CD4-positive, alpha-beta T cell (primary cell): ENCODE data around the gene ANKRD37. TPM values are rescaled to one million over a fixed set of nuclear protein-coding genes. Genes with fewer than 3 reads are reported as not detected.

ENCODE experiments used
- ATAC-seq: fragments of 200-7000 bp; cut with Tn5 transposase; one replicate; pipeline ENCODE4 v1.10.0; 2022; ENCODE audit warnings: mild to moderate bottlenecking; ENCODE audit not compliant: poor library complexity
- CTCF ChIA-PET: fragments of 350-600 bp; sonication (Branson Sonifier 250); formaldehyde crosslinking; loops from one replicate; lab custom pipeline; 2021; ENCODE audit warnings: antibody characterized with exemption, inconsistent platforms; lab: Charles Lee
- POLR2A ChIA-PET: fragments of 350-600 bp; sonication (Branson Sonifier 250); formaldehyde crosslinking; loops from one replicate; lab custom pipeline; 2021; ENCODE audit warnings: antibody characterized with exemption, inconsistent platforms; lab: Charles Lee
- DNase-seq, 14 experiments: peaks; one replicate each; pipeline ENCODE4 v3.0.0-alpha.2; 2013 to 2020; ENCODE audit warnings: mixed read lengths in 2 of 14
- H3K27ac ChIP-seq, 2 donors: one replicate each; pipeline versions ENCODE4 v1.5.1 to v1.7.0; 2013; ENCODE audit warnings: low read length in 2 of 2, low read depth in 1 of 2, mild to moderate bottlenecking in 1 of 2
- H3K27me3 ChIP-seq, 2 experiments: 1 replicate in 1 of 2; 2 replicates in 1 of 2; pipeline versions ENCODE4 v1.6.1 to v1.7.0; 2013; ENCODE audit warnings: low read length in 2 of 2, control low read depth in 1 of 2, mild to moderate bottlenecking in 1 of 2, moderate library complexity in 1 of 2; ENCODE audit not compliant: insufficient read depth in 2 of 2, control insufficient read depth in 1 of 2
- H3K36me3 ChIP-seq: one replicate; pipeline ENCODE4 v1.6.1; 2013; ENCODE audit warnings: low read length, control low read depth; ENCODE audit not compliant: insufficient read depth
- H3K4me1 ChIP-seq: one replicate; pipeline ENCODE4 v1.6.1; 2013; ENCODE audit warnings: low read length, control low read depth; ENCODE audit not compliant: insufficient read depth
- H3K4me3 ChIP-seq: one replicate; pipeline ENCODE4 v1.5.1; 2013; ENCODE audit warnings: mild to moderate bottlenecking, low read length, moderate library complexity
- H3K9me3 ChIP-seq, 2 experiments: 1 replicate in 1 of 2; 2 replicates in 1 of 2; pipeline versions ENCODE4 v1.6.1 to v1.7.0; 2013; ENCODE audit warnings: low read length in 2 of 2, mild to moderate bottlenecking in 2 of 2, control low read depth in 1 of 2, moderate library complexity in 1 of 2; ENCODE audit not compliant: control insufficient read depth in 1 of 2, insufficient read depth in 1 of 2
- H3K27ac Mint-ChIP-seq: one replicate; pipeline ENCODE4 v1.8.0; 2020; ENCODE audit warnings: mixed read lengths
- H3K27me3 Mint-ChIP-seq: one replicate; pipeline ENCODE4 v1.8.0; 2021; ENCODE audit warnings: mixed read lengths
- H3K36me3 Mint-ChIP-seq: one replicate; pipeline ENCODE4 v1.8.0; 2021; ENCODE audit warnings: low read depth, mixed read lengths
- H3K4me1 Mint-ChIP-seq: one replicate; pipeline ENCODE4 v1.8.0; 2021; ENCODE audit warnings: low read depth, mixed read lengths
- H3K4me3 Mint-ChIP-seq: one replicate; pipeline ENCODE4 v1.8.0; 2020; ENCODE audit warnings: mild to moderate bottlenecking, mixed read lengths
- H3K9me3 Mint-ChIP-seq: one replicate; pipeline ENCODE4 v1.8.0; 2020; ENCODE audit warnings: mixed read lengths
- intact Hi-C, 2 experiments: fragments of 100-400 bp; cut with DNase I in 1 of 2; cut with micrococcal nuclease in 1 of 2; formaldehyde crosslinking; loops; one replicate each; pipeline versions ENCODE4 v1.15.1 to v1.9.0; 2023 to 2025; cut with DNase I, micrococcal nuclease
- total RNA-seq, 174 experiments: library from RNA in 2 of 174; stranded (reverse) in 2 of 174; gene quantifications; one replicate each; pipeline ENCODE4 v1.2.3 and lab custom pipeline; 2021 to 2026
- TF ChIP-seq, protein P1 (sequence below): fragments of 200-600 bp; IDR thresholded peaks from one replicate; pipeline ENCODE4 v1.8.0; 2022; ENCODE audit warnings: antibody characterized with exemption, mild to moderate bottlenecking

Gene ANKRD37
- total RNA-seq, 2 experiments from 2014 or later: 10.3 to 11.6 TPM

DNA sequence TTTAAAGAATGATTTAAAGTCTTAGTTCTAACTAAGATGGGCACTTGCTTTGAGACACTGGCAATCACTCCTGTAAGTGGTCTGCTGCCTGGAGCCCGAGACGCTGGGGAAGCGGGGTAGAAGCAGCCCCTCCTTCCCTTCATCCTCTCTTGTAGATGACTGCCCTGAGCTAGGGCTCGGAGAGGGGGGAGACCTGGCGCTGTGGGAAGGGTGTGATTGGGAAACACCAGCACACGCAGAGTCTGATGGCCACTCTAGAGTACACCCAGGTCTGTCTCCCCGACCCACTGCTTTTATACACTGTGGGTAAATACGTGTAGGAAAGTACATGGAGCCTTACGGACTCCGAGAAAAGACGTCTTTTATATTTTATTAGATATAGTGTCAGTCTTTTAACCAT lies 24.9 kb upstream of the ANKRD37 start:
- H3K36me3 Mint-ChIP-seq: no peaks in the 10 kb centered on the region
- no peaks in the 10 kb centered on the region for H3K9me3 ChIP-seq
- DNase-seq: no peak
- H3K4me3 ChIP-seq: no peak overlapping the region
- H3K9me3 Mint-ChIP-seq: no peaks in the 10 kb centered on the region
- no peaks in the 10 kb centered on the region for H3K36me3 ChIP-seq
- CTCF ChIA-PET: no interaction called here
- no peak for ATAC-seq
- H3K27ac ChIP-seq: no peak overlapping the region
- POLR2A ChIA-PET: no interaction called here
- H3K27ac Mint-ChIP-seq: no peak overlapping the region
- H3K27me3 Mint-ChIP-seq: no peaks in the 10 kb centered on the region
- H3K27me3 ChIP-seq: no peaks in the 10 kb centered on the region
- H3K4me3 Mint-ChIP-seq: no peak overlapping the region
- no peaks in the 10 kb centered on the region for H3K4me1 ChIP-seq
- intact Hi-C loops: no loop called here
- H3K4me1 Mint-ChIP-seq: no peaks in the 10 kb centered on the region
- TF ChIP-seq, protein P1, sequence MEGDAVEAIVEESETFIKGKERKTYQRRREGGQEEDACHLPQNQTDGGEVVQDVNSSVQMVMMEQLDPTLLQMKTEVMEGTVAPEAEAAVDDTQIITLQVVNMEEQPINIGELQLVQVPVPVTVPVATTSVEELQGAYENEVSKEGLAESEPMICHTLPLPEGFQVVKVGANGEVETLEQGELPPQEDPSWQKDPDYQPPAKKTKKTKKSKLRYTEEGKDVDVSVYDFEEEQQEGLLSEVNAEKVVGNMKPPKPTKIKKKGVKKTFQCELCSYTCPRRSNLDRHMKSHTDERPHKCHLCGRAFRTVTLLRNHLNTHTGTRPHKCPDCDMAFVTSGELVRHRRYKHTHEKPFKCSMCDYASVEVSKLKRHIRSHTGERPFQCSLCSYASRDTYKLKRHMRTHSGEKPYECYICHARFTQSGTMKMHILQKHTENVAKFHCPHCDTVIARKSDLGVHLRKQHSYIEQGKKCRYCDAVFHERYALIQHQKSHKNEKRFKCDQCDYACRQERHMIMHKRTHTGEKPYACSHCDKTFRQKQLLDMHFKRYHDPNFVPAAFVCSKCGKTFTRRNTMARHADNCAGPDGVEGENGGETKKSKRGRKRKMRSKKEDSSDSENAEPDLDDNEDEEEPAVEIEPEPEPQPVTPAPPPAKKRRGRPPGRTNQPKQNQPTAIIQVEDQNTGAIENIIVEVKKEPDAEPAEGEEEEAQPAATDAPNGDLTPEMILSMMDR: no peak

DNA sequence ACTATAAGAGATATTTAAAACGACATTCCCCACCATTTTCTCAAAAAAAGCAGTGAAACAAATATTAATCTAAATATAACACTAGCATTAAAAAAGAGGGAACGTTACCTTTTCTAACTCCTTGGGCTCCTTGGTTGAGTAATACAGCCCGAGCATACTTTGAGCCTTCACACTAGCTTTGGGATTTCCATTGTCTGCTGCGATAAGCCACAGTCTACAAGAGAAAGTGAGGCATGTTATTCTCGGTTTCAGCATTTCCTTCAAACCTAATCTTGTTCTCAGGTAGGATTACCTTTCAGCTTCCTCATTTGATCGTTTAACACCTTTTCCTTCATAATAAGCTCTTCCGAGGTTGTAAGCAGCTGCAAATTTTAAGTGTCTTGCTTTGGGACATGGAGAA lies 22.6 kb upstream of the ANKRD37 start:
- no peak overlapping the region for H3K4me3 ChIP-seq
- no peaks in the 10 kb centered on the region for H3K36me3 ChIP-seq
- DNase-seq (no peak), ATAC-seq (no peak)
- intact Hi-C loops: no loop called here
- Mint-ChIP-seq H3K27ac (no peak overlapping the region), H3K9me3 (no peaks in the 10 kb centered on the region), H3K36me3 (no peaks in the 10 kb centered on the region), H3K27me3 (no peaks in the 10 kb centered on the region), H3K4me3 (no peak overlapping the region), H3K4me1 (no peaks in the 10 kb centered on the region)
- no peaks in the 10 kb centered on the region for H3K27me3 ChIP-seq
- CTCF ChIA-PET: no interaction called here
- no peaks in the 10 kb centered on the region for H3K4me1 ChIP-seq
- TF ChIP-seq, protein P1: no peak
- H3K9me3 ChIP-seq: no peaks in the 10 kb centered on the region
- H3K27ac ChIP-seq: no peak overlapping the region
- POLR2A ChIA-PET: no interaction called here

DNA sequence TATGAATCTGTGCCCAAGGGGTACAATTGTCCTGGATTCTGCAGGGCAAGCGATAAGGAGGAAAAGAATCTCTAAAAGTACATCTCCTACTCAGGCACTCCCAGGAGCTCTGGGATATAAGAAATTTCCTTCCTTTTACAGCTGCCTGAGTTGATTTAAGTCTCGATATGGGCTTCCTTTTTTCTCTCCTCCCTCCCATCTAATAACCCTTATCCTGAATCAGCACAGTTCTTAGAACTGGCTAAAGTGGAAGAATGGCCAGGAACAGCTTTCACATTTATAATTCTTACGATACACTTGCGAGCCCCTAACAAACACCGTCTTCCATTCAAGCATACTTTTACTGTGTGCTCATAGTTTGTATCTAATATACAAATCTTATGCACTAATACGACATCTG lies 22.1 kb upstream of the ANKRD37 start:
- Mint-ChIP-seq H3K4me3 (no peak overlapping the region), H3K27me3 (no peaks in the 10 kb centered on the region), H3K27ac (no peak overlapping the region), H3K4me1 (no peaks in the 10 kb centered on the region), H3K9me3 (no peaks in the 10 kb centered on the region), H3K36me3 (no peaks in the 10 kb centered on the region)
- TF ChIP-seq, protein P1: no peak
- Histone ChIP-seq H3K27ac (no peak overlapping the region), H3K36me3 (no peaks in the 10 kb centered on the region), H3K4me1 (no peaks in the 10 kb centered on the region), H3K9me3 (no peaks in the 10 kb centered on the region), H3K4me3 (no peak overlapping the region), H3K27me3 (no peaks in the 10 kb centered on the region)
- CTCF ChIA-PET: no interaction called here
- ATAC-seq (no peak), DNase-seq (no peak)
- intact Hi-C loops: no loop called here
- POLR2A ChIA-PET: no interaction called here
